Astrocyte of the hippocampus (primary cell): ENCODE data around the gene BTBD8.

Experiments
- DNase-seq: peaks from one replicate; pipeline ENCODE4 v3.0.0; 2011; ENCODE audit warnings: low read depth, low spot score

Gene BTBD8

DNA sequence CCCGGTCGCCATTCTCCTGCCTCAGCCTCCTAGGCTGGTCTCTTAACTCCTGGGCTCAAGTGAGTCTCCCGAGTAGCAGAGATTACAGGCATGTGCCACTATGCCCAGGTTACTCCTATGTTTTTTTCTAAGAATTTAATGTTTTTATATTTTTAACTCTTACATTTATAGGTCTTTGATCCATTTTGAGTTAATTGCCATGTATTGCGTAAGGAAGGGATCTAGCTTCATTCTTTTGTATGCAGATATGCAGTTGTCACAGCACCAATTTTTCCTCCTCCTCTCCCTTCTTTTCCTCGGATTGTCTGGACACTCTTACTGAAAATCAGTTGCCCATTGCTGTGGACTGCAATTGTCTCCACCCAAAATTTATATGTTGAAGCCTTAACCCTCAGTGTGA lies 11.5 kb downstream of the BTBD8 start:
- DNase-seq, result no peak

DNA sequence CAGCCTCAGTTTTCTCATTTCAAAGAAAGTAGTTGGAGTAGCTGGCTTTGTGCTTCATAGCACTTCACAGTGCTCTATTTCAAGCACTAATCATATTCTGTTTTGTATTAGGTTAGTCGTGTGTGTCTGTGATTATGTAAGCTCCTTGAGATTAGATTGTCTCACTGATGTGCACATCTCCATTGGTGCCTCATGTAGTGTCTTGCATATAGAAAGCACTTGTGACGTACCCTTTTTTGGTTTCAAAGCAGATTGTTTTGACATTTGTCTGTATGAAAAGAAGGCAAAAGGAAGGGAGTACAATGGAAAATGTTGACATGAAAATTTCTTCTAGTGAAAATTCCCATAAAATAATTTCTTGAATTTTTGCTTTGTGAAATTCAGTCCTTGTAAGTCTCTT lies 13.9 kb downstream of the BTBD8 start:
- no peak for DNase-seq

DNA sequence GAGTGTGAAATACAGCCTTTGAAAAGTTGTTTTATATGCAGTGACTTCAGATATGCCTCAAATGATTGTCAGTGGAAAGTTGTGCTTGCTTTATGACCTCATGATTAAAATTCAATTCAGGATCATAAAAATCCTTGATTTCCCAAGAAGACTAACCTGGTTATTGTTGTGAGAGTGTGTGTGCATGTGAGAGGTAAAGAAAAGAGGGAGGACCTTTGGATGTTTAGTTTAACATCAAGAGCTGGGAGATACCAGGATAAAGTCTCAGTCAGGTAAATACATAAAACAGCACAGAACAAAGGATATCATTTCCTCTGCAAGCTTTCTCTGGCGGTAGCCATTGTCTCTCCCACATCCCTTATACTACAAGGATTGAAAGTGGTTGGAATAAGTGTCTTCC lies 14.4 kb downstream of the BTBD8 start:
- DNase-seq, result no peak

- no peak for DNase-seq
Observed at GRCh38 chr1:92095874-92096273, 15.7 kb downstream of the BTBD8 start.

GRCh38 chr1:92096317-92096716 lies 16.2 kb downstream of the BTBD8 start:
- DNase-seq, result no peak

DNA sequence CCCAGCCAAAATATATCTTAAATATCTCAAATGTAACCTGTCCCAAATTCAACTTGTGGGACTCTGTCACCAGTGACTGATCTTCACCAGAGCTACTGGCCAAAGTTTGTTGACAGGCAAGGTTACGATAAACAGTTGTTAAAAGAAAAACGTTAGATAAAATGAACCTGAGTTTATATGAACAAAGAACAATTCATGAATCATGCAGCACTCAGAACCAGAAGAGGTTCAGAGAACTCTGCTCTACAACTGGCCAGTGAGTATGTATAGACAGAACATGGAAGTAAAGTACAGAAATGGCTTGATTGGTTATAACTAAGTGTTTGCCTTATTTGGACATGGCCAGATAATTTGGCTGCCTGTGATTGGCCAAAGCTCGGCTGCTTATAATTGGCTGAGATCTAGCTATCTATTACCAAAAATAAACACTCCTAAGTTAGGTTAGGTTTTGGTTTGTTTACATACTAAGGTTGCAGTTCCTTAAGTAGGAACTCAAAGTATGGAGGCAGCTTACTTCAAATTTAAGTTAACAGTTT lies 25.5 kb downstream of the BTBD8 start:
- no peak for DNase-seq

GRCh38 chr1:92108631-92109030 lies 28.5 kb downstream of the BTBD8 start:
- no peak for DNase-seq

DNA sequence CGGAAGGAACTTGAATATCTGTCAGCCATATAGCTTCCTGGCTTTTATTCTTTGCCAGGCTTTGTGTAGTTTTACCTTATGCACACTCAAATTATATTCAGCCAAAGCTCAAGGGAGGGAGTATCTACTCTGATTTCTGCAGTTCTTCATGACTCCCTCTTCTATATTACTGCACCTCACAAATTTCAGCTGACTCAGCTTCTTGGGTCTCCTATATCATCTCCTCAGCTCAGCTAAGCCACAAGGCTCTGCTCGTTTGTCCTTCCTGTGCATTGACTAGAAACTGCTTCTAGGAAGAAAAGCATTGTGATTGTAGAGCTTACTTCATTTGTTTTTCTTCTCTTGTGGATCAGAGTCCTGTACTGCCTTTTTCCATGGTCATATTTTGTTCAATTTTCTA lies 37.4 kb downstream of the BTBD8 start:
- no peak for DNase-seq

GRCh38 chr1:92118826-92119225 lies 38.7 kb downstream of the BTBD8 start:
- DNase-seq, result peak; percentile 24

GRCh38 chr1:92123868-92124267 lies 43.7 kb downstream of the BTBD8 start:
- DNase-seq, result no peak

DNA sequence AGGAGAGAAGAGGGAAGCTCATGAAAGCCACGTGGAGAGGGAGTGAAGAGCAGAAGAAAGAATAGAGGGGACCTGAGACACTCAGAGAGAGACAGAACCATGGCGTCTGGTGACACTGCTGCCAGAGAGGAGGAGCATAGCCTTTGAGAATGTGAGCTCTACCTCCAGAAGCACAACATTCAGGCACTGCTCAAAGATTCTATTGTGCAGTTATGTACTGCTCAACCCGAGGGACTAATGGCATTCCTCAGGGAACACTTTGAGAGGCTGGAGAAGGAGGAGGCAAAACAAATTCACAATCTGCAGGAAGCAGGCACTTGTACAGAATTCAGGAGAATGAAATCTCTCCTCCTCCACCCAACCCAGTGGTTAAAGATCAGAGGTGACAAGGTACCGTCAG lies 45.1 kb downstream of the BTBD8 start:
- DNase-seq, result no peak

DNA sequence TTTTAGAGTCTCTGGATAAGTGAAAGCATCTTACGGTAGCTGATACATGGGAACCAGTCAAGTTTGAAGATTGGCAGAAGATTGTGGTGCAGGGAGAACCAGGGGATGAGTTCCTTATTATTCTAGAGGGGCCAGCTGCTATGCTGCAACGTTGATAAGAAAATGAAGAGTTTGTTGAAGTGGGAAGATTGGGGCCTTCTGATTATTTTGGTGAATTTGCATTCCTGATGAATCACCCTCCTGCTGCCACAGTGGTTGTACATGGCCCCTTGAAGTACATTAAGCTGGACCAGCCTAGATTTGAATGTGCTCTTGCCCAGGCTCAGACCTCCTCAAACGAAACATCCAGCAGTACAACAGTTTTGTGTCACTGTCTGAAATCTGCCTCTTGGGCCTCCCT lies 45.9 kb downstream of the BTBD8 start:
- DNase-seq, result no peak

DNA sequence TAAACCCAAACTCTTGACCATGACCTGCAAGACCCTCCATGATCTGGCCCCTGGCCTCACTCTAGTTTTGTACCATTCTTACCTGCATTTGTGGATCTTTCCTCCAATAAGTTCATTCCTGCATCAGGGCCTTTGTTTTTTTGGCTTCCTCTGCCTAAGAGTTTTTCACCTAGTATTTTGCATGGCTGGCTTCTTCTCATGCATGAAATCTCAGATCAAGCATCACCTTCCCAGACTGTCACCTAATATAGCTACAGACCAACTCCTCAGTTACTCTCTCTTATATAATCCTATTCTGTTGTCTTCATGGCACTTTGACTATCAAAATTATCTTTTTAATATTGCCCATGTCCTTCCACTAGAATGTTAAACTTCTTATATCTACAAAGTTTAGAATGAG lies 54.2 kb downstream of the BTBD8 start:
- peak; percentile 5 for DNase-seq

DNA sequence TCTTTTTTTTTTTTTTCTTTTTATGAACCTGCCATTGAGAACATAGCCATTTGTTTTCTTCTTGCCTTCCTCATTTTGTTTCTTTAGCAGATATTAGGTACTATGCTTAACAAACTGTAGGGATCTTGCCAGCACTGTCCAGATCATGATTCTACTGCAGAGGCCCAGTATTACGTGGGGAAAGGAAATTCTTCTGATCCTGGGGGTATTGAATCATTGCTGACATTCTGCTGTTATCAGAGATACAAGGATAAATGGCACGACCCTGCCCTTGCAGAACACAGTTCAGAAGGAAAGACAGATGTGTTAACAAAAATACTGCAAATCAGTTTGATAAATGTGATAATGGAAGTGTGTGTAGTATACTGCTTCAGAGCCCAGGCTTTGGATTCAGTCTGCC lies 56.2 kb downstream of the BTBD8 start:
- no peak for DNase-seq

- DNase-seq, result no peak
Observed at GRCh38 chr1:92154934-92155333, 74.8 kb downstream of the BTBD8 start.

DNA sequence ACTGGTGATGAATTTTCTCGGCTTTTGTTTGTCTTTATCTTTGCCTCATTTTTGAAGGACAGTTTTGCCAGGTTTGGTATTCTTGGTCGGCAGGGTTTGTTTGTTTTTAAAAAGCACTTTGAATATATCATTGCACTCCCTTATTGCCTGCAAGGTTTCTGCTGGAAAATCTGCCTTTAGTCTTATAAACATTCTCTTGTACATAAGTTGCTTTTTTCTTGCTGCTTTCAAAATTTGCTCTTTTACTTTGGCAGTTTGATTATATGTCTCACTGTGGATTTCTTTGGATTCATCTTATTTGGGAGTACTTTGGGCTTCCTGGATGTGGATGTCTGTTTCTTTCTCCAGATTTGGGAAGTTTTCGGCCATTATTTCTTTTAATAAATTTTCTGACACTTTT lies 79.4 kb downstream of the BTBD8 start:
- DNase-seq, result no peak

DNA sequence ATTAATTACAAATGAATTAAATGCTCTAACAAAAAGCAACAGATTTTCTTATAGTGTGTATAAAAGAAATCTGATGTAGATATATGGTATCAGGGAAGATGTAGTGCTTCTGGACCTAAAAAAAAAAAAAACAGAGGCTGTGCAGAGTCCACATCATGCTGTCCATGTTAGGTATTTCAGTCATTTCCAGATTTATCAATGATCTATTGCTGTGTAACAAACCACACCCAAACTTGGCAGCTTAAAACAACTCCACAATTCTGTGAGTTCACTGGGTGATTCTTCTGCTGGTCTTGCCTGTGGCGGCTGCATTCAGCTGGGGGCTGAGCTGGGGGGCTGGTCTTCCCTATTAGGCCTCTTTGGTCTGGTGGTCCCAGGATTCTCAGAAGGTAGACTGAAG lies 85.2 kb downstream of the BTBD8 start:
- no peak for DNase-seq

DNA sequence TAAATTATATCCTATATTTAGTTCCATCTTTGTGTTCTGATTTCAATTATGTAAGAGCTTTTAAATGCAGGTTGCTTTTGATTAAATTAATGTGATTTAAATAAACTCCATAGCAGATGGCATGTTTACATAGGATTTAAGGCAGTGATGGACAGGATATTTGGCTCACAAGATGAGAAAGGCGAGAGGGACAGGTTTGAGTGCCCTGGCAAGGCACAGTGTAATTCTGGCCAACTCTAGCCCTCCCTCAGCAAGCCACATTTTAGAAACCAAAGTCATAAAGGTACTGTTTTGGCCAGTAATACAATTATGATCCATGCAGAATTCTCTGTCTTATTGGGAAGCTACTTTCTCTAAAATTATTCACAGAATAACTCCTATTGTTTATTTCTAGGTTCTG lies 87.0 kb downstream of the BTBD8 start:
- no peak for DNase-seq

DNA sequence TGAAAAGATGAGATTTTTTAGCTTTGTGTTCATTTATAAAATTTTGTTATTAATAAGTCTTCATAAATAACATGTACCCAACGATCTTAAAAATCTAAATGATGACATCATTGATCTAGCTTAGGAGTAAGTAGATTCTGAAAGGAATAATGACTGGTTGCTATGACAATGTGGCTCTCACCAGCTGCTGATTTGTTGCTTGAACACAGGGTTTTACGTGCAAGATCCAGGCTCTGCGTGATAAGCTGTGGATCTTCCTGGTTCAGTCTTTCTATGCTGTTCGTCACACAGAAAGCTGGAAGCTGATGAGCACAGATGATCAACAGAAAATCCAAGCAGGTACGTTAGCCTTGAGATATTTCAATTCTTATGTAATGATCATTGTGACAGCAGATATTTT lies 88.5 kb downstream of the BTBD8 start:
- no peak for DNase-seq

DNA sequence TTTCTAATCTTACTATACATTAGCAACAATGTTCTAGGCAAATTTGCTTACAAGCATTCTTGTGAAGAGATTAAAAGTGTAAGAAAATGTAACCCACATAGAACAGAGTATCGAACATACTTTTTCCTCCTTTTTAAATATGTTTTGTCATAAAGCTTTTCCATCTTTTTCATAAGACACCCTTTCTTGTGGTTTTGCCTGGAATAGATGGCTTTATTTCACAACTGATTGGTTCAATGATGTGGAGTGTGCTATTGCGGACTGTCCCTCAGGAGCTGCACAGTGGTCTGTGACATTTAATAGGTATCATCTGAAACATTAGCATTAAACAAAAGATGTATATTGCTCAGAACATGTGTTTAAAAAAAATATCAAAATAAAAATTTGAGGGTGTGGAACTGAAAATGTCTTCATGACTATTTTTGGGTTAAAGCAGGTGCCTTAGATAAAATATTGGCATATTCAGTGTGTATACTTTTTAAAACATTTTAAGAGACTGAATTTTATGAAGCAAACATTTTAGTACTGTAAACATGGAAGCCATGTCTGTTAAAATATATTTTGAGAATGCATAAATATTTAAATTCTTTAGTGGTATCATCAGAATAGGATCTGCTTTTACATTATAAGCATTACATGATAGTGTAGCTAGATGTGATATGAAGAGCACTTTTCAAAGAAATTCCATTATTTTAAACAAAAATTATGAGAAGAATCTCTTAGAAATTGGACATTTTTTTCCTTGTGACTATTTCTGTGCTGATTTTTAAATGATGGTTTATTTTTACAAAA lies 89.3 kb downstream of the BTBD8 start:
- no peak for DNase-seq

GRCh38 chr1:92184632-92185031 lies 104.5 kb downstream of the BTBD8 start:
- DNase-seq, result peak; percentile 57

GRCh38 chr1:92186081-92186480 lies 105.9 kb downstream of the BTBD8 start:
- DNase-seq, result peak; percentile 9

GRCh38 chr1:92188436-92189255 lies 108.5 kb downstream of the BTBD8 start:
- DNase-seq, result no peak
